ENCODE results near the gene NAT10.

GRCh38 chr11:34175284-34176019 is 70.0 kb downstream of the NAT10 start:
- TF ChIP-seq CTCF (IDR thresholded peaks at IDR 0.05), result no peak
- no peak for TF ChIP-seq POLR2AphosphoS5 (IDR thresholded peaks at IDR 0.05)

Measured in suprapubic skin (tissue), 3 donors.